Activated T-helper 1 cell treated with anti-CD3 and anti-CD28 coated beads, Interleukin-12 subunit alpha, Interleukin-12 subunit beta, Interleukin-2, Interleukin-4 antibody, amounts not matched to agents 30 ng/mL and 10 ng/mL and 1 ng/mL, durations not matched to agents 14 hours and 24 hours and 36 hours (primary cell): ENCODE measurements around the gene PCED1A. TPM values are rescaled to one million over a fixed set of nuclear protein-coding genes. Genes with fewer than 3 reads are reported as not detected.

ENCODE experiments used
- DNase-seq: peaks from one replicate; pipeline ENCODE4 v3.0.0; 2021; ENCODE audit warnings: low spot score
- H3K27ac Mint-ChIP-seq: one replicate; pipeline ENCODE4 v1.8.0; 2021; ENCODE audit warnings: mild to moderate bottlenecking, mixed read lengths
- H3K27me3 Mint-ChIP-seq: one replicate; pipeline ENCODE4 v1.8.0; 2022; ENCODE audit warnings: mild to moderate bottlenecking, moderate library complexity, mixed read lengths; ENCODE audit not compliant: insufficient read depth
- H3K36me3 Mint-ChIP-seq: one replicate; pipeline ENCODE4 v1.8.0; 2021; ENCODE audit warnings: low read depth, mixed read lengths
- H3K4me1 Mint-ChIP-seq: one replicate; pipeline ENCODE4 v1.8.0; 2021; ENCODE audit warnings: low read depth, mixed read lengths
- H3K4me3 Mint-ChIP-seq: one replicate; pipeline ENCODE4 v1.8.0; 2021; ENCODE audit warnings: mild to moderate bottlenecking, moderate library complexity, mixed read lengths
- H3K9me3 Mint-ChIP-seq: one replicate; pipeline ENCODE4 v1.8.0; 2021; ENCODE audit warnings: mixed read lengths
- intact Hi-C: fragments of 100-400 bp; cut with micrococcal nuclease; formaldehyde crosslinking; loops from one replicate; pipeline ENCODE4 v1.15.1; 2024
- total RNA-seq: library from RNA; stranded (reverse); gene quantifications from 2 replicates; pipeline ENCODE4 v1.2.3, GENCODE V29; 2022

The PCED1A gene
- total RNA-seq: 24.0 and 27.9 TPM in 2 replicates

GRCh38 chr20:2840138-2840966 is at the start of gene PCED1A, which contains the start of gene VPS16:
PCED1A (minus strand) TSS chr20:2840655; CDS start chr20:2839912, 743 bp downstream.
VPS16 (plus strand) TSS chr20:2840745; CDS start chr20:2840775, 30 bp downstream.
- DNase-seq: peak; percentile 86
- H3K4me1 Mint-ChIP-seq: peaks cover 32% of the 10 kb centered on the region
- H3K9me3 Mint-ChIP-seq: no peaks in the 10 kb centered on the region
- intact Hi-C loops: loop anchor here (1.0 kb wide), 2 partner anchors 8 to 33 kb away; partner anchors contain the start of gene PTPRA
- H3K4me3 Mint-ChIP-seq: peak within 1 kb of the TSS; percentile 92
- peak within 1 kb of the TSS; percentile 88 for H3K27ac Mint-ChIP-seq
- peaks cover 26% of the 10 kb centered on the region for H3K36me3 Mint-ChIP-seq
- no peaks in the 10 kb centered on the region for H3K27me3 Mint-ChIP-seq

- Mint-ChIP-seq H3K4me1 (peaks cover 47% of the 10 kb centered on the region), H3K27ac (no peak overlapping the region), H3K36me3 (peaks cover 16% of the 10 kb centered on the region), H3K4me3 (no peak overlapping the region), H3K9me3 (peaks cover 5% of the 10 kb centered on the region), H3K27me3 (no peaks in the 10 kb centered on the region)
- intact Hi-C loops: no loop called here
- no peak for DNase-seq
Observed at GRCh38 chr20:2889797-2890196, 49.3 kb upstream of the PCED1A start.

- DNase-seq: no peak
- no peak overlapping the region for H3K27ac Mint-ChIP-seq
- H3K4me3 Mint-ChIP-seq: no peak overlapping the region
- H3K4me1 Mint-ChIP-seq: peaks cover 53% of the 10 kb centered on the region
- peaks cover 2% of the 10 kb centered on the region for H3K9me3 Mint-ChIP-seq
- H3K27me3 Mint-ChIP-seq: no peaks in the 10 kb centered on the region
- intact Hi-C loops: no loop called here
- H3K36me3 Mint-ChIP-seq: peaks cover 13% of the 10 kb centered on the region
Observed at GRCh38 chr20:2889209-2889608, 48.8 kb upstream of the PCED1A start.

- intact Hi-C loops: no loop called here
- Mint-ChIP-seq H3K27ac (no peak overlapping the region), H3K4me3 (no peak overlapping the region), H3K9me3 (no peaks in the 10 kb centered on the region), H3K36me3 (peaks cover 15% of the 10 kb centered on the region), H3K4me1 (peaks cover 59% of the 10 kb centered on the region), H3K27me3 (no peaks in the 10 kb centered on the region)
- no peak for DNase-seq
Observed at GRCh38 chr20:2888224-2888955, 47.9 kb upstream of the PCED1A start.

- intact Hi-C loops: no loop called here
- H3K4me1 Mint-ChIP-seq: peaks cover 59% of the 10 kb centered on the region
- no peak overlapping the region for H3K27ac Mint-ChIP-seq
Observed at GRCh38 chr20:2887715-2888114, 47.3 kb upstream of the PCED1A start.

GRCh38 chr20:2883726-2884637 is 43.5 kb upstream of the PCED1A start:
- intact Hi-C loops: loop anchor here (1.0 kb wide), 1 partner anchor 11 kb away; the partner anchor contains the start of gene PTPRA
- Mint-ChIP-seq H3K4me3 (no peak overlapping the region), H3K27me3 (no peaks in the 10 kb centered on the region), H3K4me1 (peaks cover 40% of the 10 kb centered on the region), H3K9me3 (no peaks in the 10 kb centered on the region), H3K27ac (peak overlapping the region; percentile 60), H3K36me3 (peaks cover 8% of the 10 kb centered on the region)
- DNase-seq: no peak

More at GRCh38 chr20:2887715-2888114, 47.3 kb upstream of the PCED1A start:
- Mint-ChIP-seq H3K4me3 (no peak overlapping the region), H3K36me3 (peaks cover 15% of the 10 kb centered on the region), H3K27me3 (no peaks in the 10 kb centered on the region), H3K9me3 (no peaks in the 10 kb centered on the region)
- no peak for DNase-seq

GRCh38 chr20:2880650-2881049 is 40.2 kb upstream of the PCED1A start:
- peaks cover 23% of the 10 kb centered on the region for H3K36me3 Mint-ChIP-seq
- peaks cover 43% of the 10 kb centered on the region for H3K4me1 Mint-ChIP-seq
- no peaks in the 10 kb centered on the region for H3K27me3 Mint-ChIP-seq
- no peak overlapping the region for H3K4me3 Mint-ChIP-seq
- no peaks in the 10 kb centered on the region for H3K9me3 Mint-ChIP-seq
- intact Hi-C loops: no loop called here
- no peak for DNase-seq
- no peak overlapping the region for H3K27ac Mint-ChIP-seq

GRCh38 chr20:2879146-2879545 is 38.7 kb upstream of the PCED1A start:
- no peak overlapping the region for H3K4me3 Mint-ChIP-seq
- no peak for DNase-seq
- no peak overlapping the region for H3K27ac Mint-ChIP-seq
- H3K36me3 Mint-ChIP-seq: peaks cover 34% of the 10 kb centered on the region
- intact Hi-C loops: loop anchor here (10.0 kb wide), 1 partner anchor 326 kb away; the partner anchor contains the start of genes DDRGK1 and ITPA
- peaks cover 41% of the 10 kb centered on the region for H3K4me1 Mint-ChIP-seq
- no peaks in the 10 kb centered on the region for H3K27me3 Mint-ChIP-seq
- H3K9me3 Mint-ChIP-seq: no peaks in the 10 kb centered on the region

- Mint-ChIP-seq H3K9me3 (no peaks in the 10 kb centered on the region), H3K4me3 (no peak overlapping the region), H3K36me3 (peaks cover 31% of the 10 kb centered on the region), H3K27ac (no peak overlapping the region), H3K27me3 (no peaks in the 10 kb centered on the region), H3K4me1 (peaks cover 35% of the 10 kb centered on the region)
- intact Hi-C loops: loop anchor here (10.0 kb wide), 1 partner anchor 326 kb away; the partner anchor contains the start of genes DDRGK1 and ITPA
- DNase-seq: no peak
Observed at GRCh38 chr20:2878515-2878914, 38.1 kb upstream of the PCED1A start.

GRCh38 chr20:2875690-2876203 is 35.3 kb upstream of the PCED1A start:
- Mint-ChIP-seq H3K27ac (no peak overlapping the region), H3K4me3 (peak overlapping the region; percentile 27), H3K36me3 (peaks cover 31% of the 10 kb centered on the region), H3K4me1 (peaks cover 51% of the 10 kb centered on the region), H3K27me3 (no peaks in the 10 kb centered on the region), H3K9me3 (no peaks in the 10 kb centered on the region)
- DNase-seq: no peak
- intact Hi-C loops: loop anchor here (10.0 kb wide), 1 partner anchor 329 kb away; the partner anchor contains the start of genes DDRGK1 and ITPA

GRCh38 chr20:2874456-2874855 is 34.0 kb upstream of the PCED1A start:
- Mint-ChIP-seq H3K27me3 (no peaks in the 10 kb centered on the region), H3K4me3 (peak overlapping the region; percentile 92), H3K36me3 (peaks cover 29% of the 10 kb centered on the region), H3K9me3 (no peaks in the 10 kb centered on the region), H3K4me1 (peaks cover 57% of the 10 kb centered on the region), H3K27ac (peak overlapping the region; percentile 42)
- intact Hi-C loops: loop anchor here (5.0 to 10.0 kb wide), 4 partner anchors 42 to 330 kb away; partner anchors contain the start of genes DDRGK1, FASTKD5, ITPA and UBOX5
- no peak for DNase-seq

GRCh38 chr20:2873747-2874041 is 33.2 kb upstream of the PCED1A start:
- Mint-ChIP-seq H3K4me3 (peak overlapping the region; percentile 92), H3K36me3 (peaks cover 27% of the 10 kb centered on the region), H3K27ac (peak overlapping the region; percentile 42), H3K27me3 (no peaks in the 10 kb centered on the region), H3K9me3 (no peaks in the 10 kb centered on the region), H3K4me1 (peaks cover 52% of the 10 kb centered on the region)
- intact Hi-C loops: loop anchor here (1.0 to 10.0 kb wide), 11 partner anchors 11 to 331 kb away; partner anchors contain the start of genes DDRGK1, FASTKD5, ITPA and PCED1A
- DNase-seq: peak; percentile 57
